NK-92 treated with Interleukin-12 subunit alpha and Interleukin-12 subunit beta, amount 100 ng/mL, for 24 hours (cell line): ENCODE data around the gene KRT10.
"Not testable (repeated sequence)": the region's sequence is repeated elsewhere in the genome, so short reads cannot be mapped to it uniquely, and the experiment has no call there.

Source experiments
- DNase-seq: peaks from one replicate; lab custom pipeline; 2025; lab: John Stamatoyannopoulos, UW

The KRT10 gene

DNA sequence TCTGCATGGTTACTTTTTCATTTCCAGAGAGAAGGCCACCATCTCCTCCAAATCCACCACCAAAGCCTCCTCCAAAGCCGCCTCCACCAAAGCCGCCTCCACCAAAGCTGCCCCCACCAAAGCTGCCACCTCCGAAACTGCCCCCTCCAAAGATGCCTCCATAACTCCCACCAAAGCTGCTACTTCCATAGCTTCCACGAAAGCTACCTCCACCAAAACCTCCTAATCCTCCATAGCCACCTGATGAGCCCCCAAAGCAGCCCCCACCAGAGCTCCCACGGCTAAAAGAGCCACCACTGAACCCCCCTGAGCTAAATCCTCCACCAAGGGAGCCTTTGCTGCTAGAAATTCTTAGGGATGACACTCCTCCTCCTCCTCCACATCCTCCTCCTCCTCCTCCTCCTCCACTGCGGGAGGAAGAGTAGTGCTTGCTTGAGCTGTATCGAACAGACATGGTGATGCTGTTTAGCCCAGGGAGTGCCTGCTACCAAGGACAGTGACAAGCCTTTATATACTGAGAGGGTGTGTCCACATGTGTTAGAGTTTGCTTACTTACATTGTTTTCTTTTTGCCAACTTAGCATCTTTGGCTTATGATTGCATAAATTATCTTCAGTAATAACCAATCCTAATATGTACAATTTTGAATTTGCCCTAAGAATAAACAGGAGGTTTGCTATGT, at the start of gene KRT10:
Gene KRT10, minus strand, starts transcription at position 483 of the 681 bp plus-strand sequence. Its CDS starts 29 bp downstream, at position 454.
- DNase-seq: no peak

DNA sequence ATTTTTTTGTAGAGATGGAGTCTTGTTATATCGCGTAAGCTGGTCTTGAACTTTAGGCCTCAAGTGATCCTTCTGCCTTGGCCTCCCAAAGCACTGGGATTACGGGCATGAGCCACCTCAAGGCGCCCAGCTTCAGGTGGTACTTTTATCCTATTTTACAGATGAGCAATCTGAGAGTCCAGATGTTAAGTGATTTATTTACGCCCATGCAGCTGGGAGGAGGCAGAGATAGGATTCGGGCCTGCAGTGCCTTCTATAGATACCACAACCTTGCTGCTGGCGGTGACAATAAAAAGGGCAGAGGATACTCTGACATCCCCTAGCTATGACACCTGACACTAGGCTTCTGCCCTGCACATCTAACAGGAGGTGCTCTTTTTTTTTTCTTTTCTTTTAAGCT, 48.9 kb upstream of the KRT10 start:
- no peak for DNase-seq

- DNase-seq: no peak
Measured at GRCh38 chr17:40870136-40870535, 47.7 kb upstream of the KRT10 start.

- DNase-seq: no peak
Measured at GRCh38 chr17:40866838-40867237, 44.4 kb upstream of the KRT10 start, which contains the start of gene KRT12. Gene KRT12, minus strand, starts transcription at chr17:40867223. Its CDS starts 37 bp downstream, at chr17:40867186.

- DNase-seq: no peak
Measured at GRCh38 chr17:40864661-40865390, 42.4 kb upstream of the KRT10 start.

- DNase-seq: no peak
Measured at GRCh38 chr17:40862985-40863733, 40.7 kb upstream of the KRT10 start.

DNA sequence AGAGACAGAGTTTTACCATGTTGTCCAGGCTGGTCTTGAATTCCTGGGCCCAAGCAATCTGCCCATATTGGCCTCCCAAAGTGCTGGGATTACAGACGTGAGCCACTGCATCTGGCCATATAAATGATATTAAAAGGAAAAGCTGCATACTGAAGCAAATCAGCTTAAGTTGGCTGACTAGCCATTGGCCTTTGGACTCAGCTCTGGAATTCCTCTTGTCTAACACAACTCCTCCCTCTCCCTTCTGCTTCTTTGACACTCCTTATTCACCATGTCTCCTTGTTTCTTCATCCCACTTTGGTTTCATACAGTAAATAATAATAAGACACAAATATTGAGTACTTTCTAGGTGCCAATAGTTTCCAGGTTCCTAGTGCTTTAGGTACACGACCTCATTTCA, 37.1 kb upstream of the KRT10 start:
- DNase-seq: no peak

DNA sequence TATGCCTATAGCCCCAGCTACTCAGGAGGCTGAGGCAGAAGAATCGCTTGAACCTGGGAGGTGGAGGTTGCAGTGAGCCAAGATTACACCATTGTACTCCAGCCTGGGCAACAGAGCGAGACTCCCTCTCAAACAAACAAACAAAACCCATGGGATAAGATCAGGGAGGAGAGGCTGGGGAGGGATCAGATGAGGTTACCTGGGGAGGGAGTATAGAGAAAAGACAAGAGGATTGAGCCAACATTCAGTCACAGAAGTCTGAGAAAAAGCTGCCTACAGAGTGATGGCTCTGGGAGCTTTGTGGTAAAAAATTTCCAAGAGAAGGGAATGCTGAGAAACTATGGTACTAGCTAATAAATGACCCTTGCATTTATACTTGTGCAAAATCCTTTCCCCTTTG, 36.3 kb upstream of the KRT10 start:
- DNase-seq: not testable (repeated sequence)

DNA sequence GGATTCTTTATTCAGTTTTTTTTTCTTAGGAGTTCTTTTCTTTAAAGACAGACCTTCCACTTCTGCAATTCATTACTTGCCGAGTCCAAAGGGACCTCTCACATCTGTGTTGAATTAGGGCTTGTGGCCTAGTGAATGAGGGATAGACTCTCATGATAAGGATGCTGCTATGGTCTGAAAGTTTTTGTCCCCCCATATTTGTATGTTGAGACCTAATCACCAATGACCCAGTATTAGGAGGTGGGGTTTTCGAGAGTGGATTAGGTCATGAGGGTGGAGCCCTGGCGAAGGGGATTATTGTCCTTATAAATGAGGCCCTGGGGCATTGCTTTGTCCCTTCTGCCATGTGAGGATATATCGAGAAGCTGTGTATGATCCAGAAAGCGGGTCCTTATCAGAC, 35.1 kb upstream of the KRT10 start:
- no peak for DNase-seq

DNA sequence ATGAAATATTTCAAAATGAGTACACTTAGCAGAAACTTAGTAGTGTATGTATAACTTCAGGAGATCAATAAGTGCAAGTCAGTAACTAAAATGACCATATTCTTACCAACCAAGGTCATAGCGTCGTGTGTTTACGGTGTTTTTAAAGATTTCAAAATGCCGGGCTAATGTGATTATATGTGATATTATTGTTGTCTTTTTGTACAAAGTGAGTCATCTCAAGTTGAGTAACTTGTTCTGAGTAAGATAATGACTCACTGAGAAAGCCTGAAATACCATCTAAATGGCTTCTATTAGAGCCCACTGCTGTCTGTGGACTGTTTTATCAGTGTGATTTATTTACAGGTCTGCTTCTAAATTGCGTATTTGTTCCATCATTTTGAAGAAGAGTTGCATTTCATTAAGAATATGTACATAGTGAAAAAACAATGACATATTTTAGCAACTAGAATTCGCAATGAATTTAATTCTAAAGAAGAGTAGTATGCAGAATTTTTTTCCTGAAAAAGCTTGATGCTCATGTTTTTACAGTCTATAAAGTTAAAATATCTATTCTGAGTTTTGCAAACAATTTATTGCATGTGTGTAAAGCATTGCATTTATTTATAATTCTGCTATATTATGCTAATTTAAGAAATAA, 31.9 kb upstream of the KRT10 start:
- no peak for DNase-seq

DNA sequence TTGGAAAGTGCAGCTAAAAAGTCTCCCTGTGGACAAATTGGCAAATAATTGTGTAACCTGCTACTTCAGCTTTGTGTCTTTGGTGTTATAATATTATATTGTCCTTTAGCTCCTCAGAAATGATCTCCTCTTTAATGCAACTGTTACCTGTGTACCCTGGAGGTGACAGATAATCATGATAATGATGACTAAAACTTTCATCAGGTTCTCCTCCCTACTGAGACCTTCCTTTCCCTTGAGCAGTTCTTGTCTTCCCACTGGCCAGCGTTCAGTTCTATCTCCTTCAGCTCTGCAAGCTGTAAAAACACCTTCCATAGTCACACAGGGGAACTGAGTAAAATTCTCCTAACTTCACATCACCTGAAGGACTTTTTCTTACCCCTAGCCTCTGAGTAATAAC, 29.9 kb upstream of the KRT10 start:
- no peak for DNase-seq

DNA sequence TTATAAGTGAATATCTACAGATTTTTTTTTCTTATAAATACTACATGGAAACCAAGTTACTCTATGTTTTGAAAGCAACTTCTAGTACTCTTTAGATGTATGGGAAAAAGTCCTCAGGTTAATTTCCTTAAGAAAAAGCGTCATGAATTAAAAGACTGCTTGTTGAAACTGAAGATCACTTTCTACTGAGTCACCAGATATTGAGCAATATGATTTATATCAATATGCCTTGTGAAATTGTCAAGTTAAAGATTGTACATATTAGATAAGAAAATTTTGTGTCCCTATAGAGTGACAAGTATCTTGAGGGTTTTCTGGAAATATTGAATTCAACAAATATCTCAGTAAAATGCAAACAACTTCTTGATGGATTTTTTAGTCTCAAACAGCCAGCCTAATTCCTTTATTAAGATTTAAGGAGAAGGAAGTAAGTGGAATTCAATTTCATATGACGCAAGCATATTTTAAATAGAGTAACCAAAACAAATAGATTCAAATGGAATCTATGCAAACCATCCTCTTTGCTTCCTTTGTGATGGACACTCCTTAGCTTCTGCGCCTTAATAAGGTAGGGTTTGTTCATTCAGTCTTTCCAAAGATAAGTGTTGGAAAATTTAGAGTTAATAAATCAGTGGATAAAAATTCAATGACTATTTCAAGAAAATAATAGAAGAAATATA, 28.0 kb upstream of the KRT10 start:
- no peak for DNase-seq

- no peak for DNase-seq
Measured at GRCh38 chr17:40849723-40850122, 27.3 kb upstream of the KRT10 start.

DNA sequence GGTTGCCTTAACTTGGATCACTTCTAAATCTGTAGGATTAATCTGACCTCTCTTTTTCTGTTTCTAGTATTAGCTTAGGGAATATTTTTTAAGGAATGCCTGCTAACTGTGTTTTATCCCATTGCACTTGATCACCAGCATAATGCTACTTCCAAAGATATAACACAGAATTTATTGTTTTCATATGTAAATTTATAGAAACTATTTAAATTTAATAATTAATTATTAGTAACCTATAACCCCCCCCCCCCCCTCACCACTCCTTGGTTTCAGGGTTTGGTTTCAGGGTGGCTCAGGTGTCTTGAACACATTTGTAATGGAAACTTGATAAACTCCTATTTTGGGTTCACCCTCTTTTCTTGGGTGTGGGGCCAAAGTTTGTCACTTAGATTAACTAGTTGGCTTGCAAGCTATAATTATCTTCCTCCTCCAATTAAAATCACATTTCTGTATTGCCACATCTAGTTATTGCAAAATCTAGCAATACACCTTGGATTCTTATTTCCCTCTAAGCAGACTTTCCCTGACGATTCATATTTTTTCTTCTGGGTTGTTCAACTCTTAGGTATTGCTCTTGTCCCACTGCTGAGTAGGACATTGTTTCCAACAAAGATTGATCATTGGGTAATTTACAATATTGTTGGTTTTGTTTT, 26.3 kb upstream of the KRT10 start:
- no peak for DNase-seq

GRCh38 chr17:40846515-40847144, 24.2 kb upstream of the KRT10 start:
- DNase-seq: no peak

DNA sequence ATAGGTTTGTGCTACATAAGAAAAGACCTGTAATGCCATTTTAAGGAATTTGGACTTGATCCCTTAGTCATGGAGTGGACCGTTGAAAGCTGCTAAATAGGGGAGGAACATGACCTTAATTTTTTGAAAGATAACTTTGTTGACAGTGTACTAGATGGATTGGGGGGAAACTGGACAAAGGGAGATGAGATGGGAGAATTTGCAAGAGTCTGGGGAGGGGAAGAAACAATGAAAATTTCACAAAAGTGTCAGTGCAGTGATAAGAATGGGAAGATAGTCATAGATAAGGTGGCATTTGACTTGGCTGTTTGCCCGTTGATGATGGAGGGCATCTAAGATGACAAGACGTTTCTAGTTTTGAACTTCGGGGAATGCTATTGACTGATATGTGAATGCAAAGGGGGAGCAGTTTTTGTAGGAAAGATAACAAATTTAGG, 22.3 kb upstream of the KRT10 start:
- DNase-seq: no peak

- DNase-seq: no peak
Measured at GRCh38 chr17:40843242-40843641, 20.8 kb upstream of the KRT10 start.

DNA sequence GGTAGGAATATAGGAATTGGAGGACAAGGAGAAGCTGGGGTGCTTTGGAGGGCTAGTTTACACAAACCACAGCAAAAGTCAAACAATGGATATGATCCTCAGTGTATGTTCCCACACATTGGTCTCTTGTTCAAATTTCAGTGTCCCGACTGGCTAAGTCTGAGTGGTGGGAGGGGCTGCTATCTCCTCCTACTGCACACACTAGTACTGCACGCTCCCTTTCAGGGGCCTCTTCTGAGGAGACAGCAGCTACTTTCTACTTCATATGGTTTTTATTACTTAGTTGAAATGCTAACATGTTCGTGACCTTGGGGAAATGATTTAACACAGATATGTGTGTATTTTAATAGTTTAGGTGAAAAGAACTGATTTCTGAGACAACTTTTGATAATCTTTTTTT, 18.8 kb upstream of the KRT10 start:
- no peak for DNase-seq

DNA sequence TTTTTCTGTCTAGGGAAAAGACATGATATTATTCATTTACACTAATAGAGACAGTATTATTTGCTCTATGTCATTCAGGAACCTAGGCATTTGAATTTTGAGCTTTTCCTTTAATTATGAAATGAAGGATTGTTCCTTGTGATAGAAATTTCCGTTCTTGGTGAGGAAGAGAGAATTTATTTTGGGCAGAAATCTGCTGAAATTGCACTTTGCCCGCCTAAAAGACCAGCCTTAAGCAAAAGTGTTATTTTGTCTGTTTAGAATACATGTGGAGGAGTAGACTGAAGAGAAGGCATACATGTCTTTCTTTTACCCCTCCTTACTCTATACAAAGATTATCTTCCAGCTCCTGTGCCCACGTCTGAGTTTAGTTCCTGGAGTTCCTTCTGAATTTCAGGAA, 16.8 kb upstream of the KRT10 start:
- DNase-seq: no peak

DNA sequence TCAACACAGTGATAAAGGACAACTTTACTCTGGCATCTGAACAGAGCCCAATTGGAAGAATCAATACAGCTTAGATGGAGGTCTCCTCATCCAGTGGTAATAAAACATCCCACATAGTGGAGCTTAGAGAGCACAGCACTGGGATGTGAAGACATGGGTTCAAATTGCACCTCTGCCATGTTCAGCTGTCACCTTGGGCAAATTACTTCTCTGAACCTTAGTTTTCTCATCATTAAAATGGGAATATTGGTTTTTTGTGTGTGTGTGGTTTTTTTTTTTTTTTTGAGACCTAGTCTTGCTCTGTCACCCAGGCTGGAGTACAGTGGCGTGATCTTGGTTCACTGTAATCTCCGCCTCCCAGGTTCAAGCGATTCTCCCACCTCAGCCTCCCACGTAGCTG, 13.6 kb upstream of the KRT10 start:
- no peak for DNase-seq

DNA sequence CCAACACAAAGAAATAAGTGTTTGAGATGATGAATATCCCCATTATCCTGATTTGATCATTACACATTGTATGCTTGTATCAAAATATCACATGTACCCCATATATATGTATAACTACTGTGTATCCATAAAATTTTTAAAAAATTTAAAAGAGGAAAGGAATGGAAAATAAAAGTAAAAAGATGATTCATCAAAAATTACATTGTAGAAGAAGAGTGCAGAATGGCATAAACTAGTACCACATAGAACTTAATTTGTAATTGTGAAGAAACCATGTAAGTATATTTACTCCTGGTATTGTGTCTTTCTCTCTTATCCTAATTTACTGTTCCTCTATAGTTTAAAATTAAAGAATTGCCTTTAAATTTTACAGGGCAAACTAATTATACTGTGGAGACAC, 11.5 kb upstream of the KRT10 start:
- no peak for DNase-seq
